GM19239 (cell line): ENCODE measurements around the gene NUMBL.
"Not testable (repeated sequence)": the region's sequence is repeated elsewhere in the genome, so short reads cannot be mapped to it uniquely, and the experiment has no call there.

Experiments
- DNase-seq: peaks from one replicate; pipeline ENCODE4 v3.0.0; 2011; ENCODE audit warnings: low spot score; ENCODE audit not compliant: insufficient read length
- FAIRE-seq: peaks from 2 replicates; lab custom pipeline; 2011; peaks lifted over from hg19 to GRCh38; lab: Jason Lieb, UNC

The NUMBL gene

GRCh38 chr19:40690050-40690692 lies at the start of gene NUMBL:
NUMBL (minus strand) TSS chr19:40690651; CDS start chr19:40690483, 168 bp downstream.
- DNase-seq, result no peak

GRCh38 chr19:40739030-40739839 lies 48.8 kb upstream of the NUMBL start:
- FAIRE-seq, result no peak
- DNase-seq, result no peak

More at GRCh38 chr19:40690050-40690692, at the start of gene NUMBL:
- FAIRE-seq, result no peak

DNA sequence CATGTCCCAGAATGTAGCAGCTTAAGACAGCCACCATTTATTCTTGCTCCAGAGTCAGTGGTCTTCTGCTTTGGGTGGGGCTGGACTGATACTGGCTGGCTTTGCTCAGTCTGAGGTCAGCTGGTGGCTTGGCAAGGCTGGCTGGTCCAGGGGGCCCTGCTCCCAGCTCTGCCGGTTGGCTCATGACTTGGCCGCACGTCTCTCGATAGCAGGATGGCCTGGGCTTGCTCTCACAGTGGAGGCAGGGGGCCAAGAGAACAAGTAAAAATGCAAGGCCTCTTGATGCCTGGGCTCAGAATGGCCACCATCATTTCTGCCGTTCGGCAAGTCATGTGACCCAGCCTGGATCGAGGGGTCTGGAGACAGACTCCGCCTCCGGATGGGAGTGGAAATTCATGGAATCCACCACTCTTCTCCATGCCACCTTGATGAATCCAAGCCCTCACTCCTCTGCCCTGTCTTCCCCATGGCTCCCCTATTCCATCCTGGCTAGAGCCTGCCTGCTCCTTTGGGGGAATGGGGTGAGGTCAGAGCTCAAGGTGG lies 46.7 kb upstream of the NUMBL start:
- DNase-seq, result no peak

DNA sequence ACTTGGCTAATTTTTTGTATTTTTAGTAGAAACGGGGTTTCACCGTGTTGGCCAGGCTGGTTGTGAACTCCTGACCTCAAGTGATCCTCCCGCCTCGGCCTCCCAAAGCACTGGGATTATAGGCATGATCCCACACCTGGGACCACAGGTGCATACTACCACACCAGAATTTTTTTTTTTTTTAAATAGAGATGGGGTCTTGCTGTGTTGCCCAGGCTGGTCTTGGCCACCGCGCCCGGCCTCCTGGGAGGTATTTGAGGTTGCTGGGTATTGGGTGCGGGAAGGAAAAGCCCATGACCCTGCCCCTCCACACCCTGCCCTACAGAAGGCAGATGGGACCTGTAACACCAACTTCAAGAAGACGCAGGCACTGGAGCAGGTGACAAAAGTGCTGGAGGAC lies 46.2 kb upstream of the NUMBL start:
- FAIRE-seq, result no peak
- DNase-seq, result no peak

More for the DNA sequence above, 46.7 kb upstream of the NUMBL start:
- FAIRE-seq, result no peak

DNA sequence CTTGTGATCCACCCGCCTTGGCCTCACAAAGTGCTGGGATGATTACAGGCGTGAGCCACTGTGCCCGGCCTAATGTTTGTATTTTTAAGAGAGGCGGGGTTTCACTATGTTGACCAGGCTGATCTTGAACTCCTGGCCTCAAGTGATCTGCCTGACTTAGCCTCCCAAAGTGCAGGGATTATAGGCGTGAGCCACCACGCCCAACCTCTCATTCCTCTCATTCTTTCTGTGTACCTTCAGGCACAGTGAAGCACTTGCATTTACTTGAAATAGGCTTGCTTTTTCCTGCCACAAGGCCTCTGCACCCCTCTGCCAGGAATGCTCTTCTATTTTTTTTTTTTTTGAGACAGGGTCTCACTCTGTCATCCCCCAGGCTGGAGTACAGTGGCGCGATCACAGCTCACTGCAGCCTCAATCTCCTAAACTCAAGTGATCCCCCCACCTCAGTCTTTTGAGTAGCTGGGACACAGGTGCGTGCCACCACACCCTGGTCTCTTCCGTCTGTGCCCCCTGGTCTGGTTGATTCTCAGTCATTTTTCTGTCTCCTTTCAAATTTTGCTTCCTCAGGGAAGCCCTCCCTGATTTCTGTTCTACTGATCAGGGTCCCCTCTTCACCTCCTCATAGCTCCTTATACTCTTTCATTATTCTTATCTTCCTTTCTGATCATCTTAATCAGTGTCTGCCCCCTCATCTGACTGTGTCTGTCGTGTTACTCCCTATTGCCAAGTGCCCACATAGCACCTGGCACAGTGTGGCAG lies 44.7 kb upstream of the NUMBL start:
- FAIRE-seq (no peak), DNase-seq (no peak)

- no peak for FAIRE-seq
- no peak for DNase-seq
These were observed 42.7 kb upstream of the NUMBL start for GRCh38 chr19:40733149-40733548.

DNA sequence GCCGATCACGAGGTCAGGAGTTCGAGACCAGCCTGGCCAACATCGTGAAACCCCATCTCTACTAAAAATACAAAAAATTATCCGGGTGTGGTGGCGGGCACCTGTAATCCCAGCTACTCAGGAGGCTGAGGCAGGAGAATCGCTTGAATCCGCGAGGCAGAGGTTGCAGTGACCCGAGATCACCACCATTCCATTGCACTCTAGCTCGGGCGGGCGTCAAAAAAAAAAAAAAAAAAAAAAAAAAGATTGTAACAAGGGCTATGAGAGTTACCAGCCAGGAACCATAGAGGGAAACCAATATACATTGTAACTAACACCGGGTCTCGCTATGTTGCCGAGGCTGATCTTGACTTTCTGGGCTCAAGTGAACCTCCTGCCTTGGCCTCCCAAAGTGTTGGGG lies 41.9 kb upstream of the NUMBL start:
- FAIRE-seq, DNase-seq: not testable (repeated sequence)

- FAIRE-seq, DNase-seq: not testable (repeated sequence)
These were observed 39.6 kb upstream of the NUMBL start for GRCh38 chr19:40730065-40730464.

GRCh38 chr19:40726279-40726678 lies 35.8 kb upstream of the NUMBL start:
- DNase-seq (no peak), FAIRE-seq (no peak)

DNA sequence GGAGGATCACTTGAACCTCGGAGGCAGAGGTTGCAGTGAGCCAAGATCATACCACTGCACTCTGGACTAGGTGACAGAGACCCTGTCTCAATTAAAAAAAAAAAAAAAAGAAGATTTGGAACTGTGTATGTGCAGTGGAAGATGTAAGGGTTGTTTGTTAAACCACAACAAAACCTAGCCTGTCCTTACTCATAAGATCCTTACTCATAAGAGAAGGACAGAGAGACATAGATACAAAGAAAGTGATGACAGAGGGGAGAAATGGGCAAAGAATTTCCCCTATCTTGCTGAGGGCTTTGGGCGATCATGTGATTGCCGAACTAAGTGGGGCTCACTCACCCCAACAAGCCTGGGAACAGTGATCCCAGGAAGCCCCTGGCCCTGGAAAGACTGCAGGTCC lies 34.4 kb upstream of the NUMBL start:
- FAIRE-seq (no peak), DNase-seq (no peak)

DNA sequence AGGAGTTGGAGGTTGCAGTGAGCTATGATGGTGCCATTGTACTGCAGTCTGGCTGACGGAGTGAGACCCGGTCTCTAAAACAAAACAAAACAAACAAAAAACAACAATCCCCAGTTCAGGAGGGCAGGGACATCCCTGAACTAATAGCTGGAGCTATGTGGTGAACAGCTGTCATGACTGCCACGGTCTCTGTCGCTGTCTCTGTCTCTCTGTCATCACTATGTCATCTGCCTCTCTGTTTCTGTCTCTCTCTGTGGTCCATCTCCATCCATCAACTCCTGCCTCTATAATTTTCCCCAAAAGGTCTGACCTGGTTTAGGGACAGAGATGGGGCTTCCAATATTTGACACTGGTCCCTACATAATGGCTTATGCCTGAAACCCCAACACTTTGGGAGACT lies 33.9 kb upstream of the NUMBL start:
- DNase-seq (no peak), FAIRE-seq (no peak)

GRCh38 chr19:40723661-40724254 lies 33.3 kb upstream of the NUMBL start:
- no peak for DNase-seq

DNA sequence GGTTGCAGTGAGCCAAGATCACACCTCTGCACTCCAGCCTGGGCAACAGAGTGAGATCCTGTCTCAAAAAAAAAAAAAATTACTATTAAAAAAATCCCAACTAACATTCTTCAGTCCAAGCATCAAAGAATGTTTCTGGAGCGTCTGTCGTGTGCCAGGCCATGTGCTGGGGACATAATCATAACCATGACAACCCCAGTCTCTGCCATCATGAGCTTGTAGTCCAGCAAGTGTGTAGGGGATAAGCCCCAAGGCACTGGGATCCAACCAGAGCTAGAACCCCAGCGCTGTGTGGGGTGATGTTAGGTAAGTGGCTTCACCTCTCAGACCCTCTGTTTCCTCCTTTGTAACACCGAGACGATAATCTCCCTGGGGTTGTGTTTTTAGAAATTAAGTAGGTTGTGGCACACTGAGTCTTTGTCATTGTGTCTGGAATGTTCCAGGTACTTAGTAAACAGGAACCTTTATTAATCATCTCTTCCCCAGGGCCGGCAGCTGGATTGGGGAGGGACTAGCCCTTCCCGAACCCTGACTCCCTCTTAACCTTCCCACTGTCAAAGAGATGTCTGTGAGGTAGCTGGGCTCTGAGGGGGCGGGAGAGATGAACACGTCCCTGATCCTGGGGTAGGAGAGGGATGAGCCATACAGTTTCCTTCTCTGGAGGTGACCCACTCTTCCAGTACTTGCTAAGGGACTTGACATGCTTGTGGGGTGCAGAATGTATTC lies 31.6 kb upstream of the NUMBL start:
- DNase-seq (no peak), FAIRE-seq (no peak)

More at GRCh38 chr19:40723661-40724254, 33.3 kb upstream of the NUMBL start:
- FAIRE-seq, result no peak

- DNase-seq (no peak), FAIRE-seq (no peak)
These were observed 30.7 kb upstream of the NUMBL start for GRCh38 chr19:40721140-40721486.

DNA sequence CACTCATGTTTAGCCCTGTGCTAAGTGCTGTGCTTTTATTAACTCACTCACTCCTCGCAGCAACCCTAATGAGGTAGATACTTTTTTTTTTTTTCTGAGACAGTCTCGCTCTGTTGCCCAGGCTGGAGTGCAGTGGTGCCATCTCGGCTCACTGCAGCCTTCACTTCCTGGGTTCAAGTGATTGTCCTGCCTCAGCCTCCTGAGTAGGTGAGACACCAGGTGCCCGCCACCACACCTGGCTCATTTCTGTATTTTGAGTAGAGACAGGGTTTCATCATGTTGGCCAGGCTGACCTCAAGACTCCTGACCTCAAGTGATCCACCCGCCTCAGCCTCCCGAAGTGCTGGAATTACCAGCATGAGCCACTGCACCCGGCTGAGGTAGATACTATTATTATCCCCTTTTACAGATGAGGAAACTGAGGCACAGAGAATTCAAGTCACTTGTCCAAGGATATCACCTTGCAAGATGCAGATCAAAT lies 29.0 kb upstream of the NUMBL start:
- no peak for DNase-seq

GRCh38 chr19:40718774-40719391 lies 28.4 kb upstream of the NUMBL start:
- no peak for FAIRE-seq
- DNase-seq, result peak; percentile 22

More for the DNA sequence above, 29.0 kb upstream of the NUMBL start:
- no peak for FAIRE-seq

DNA sequence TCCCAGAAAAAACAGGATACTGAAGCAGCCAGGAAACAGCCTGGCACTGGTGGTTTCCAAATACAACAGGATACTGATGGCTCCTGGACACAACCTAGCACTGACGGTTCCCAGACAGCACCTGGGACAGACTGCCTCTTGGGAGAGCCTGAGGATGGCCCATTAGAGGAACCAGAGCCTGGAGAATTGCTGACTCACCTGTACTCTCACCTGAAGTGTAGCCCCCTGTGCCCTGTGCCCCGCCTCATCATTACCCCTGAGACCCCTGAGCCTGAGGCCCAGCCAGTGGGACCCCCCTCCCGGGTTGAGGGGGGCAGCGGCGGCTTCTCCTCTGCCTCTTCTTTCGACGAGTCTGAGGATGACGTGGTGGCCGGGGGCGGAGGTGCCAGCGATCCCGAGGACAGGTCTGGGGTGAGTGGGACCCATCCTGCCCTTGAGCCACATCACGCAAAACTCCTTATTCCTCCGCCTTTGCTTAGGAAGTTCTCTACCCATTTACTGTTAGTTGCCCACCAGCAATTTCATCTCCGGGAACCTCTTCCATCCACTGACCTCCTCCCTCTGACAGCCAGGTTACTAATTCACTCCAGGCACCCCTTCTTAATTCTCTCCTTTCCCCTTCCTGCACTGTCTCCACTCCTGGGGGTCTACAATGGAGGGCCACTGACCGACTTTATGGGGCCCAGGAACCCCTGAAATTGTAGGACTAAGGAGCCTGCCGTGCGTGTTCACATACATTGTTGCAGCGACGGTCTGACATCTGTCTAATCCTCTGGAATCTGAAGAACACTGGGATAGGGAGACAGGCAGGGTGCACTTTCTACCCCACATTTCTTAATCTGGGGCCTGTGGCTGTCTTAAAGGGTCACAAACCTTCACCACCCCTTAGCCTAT lies 27.7 kb upstream of the NUMBL start:
- FAIRE-seq, result no peak
- DNase-seq, result no peak

DNA sequence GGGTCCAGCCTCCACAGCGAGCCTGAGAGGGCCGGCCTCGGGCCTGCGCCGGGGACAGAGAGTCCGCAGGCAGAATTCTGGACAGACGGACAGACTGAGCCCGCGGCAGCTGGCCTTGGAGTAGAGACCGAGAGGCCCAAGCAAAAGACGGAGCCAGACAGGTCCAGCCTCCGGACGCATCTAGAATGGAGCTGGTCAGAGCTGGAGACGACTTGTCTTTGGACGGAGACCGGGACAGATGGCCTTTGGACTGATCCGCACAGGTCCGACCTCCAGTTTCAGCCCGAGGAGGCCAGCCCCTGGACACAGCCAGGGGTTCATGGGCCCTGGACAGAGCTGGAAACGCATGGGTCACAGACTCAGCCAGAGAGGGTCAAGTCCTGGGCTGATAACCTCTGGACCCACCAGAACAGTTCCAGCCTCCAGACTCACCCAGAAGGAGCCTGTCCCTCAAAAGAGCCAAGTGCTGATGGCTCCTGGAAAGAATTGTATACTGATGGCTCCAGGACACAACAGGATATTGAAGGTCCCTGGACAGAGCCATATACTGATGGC lies 27.0 kb upstream of the NUMBL start:
- FAIRE-seq, result no peak
- no peak for DNase-seq
